Ishikawa (cell line): ENCODE measurements around the gene DDX28.

ENCODE experiments used
- CEBPB ChIP-seq: IDR thresholded peaks from 2 replicates; pipeline ENCODE4 v1.6.1; 2012
- CREB1 ChIP-seq: IDR thresholded peaks from 2 replicates; pipeline ENCODE4 v1.6.1; 2012; ENCODE audit warnings: low read depth
- EGR1 ChIP-seq: IDR thresholded peaks from 2 replicates; pipeline ENCODE4 v1.6.1; 2012
- EP300 ChIP-seq: IDR thresholded peaks from 2 replicates; pipeline ENCODE4 v1.6.1; 2012; ENCODE audit warnings: borderline replicate concordance
- FOXM1 ChIP-seq: IDR thresholded peaks from 2 replicates; pipeline ENCODE4 v1.6.1; 2012; ENCODE audit warnings: low read depth, borderline replicate concordance
- NFIC ChIP-seq: IDR thresholded peaks from 2 replicates; pipeline ENCODE4 v1.6.1; 2012
- RAD21 ChIP-seq: IDR thresholded peaks from 2 replicates; pipeline ENCODE4 v1.6.1; 2012; ENCODE audit warnings: low read depth
- REST ChIP-seq: IDR thresholded peaks from 2 replicates; pipeline ENCODE4 v1.6.1; 2012; ENCODE audit warnings: low read depth, mild to moderate bottlenecking
- TAF1 ChIP-seq: IDR thresholded peaks from 2 replicates; pipeline ENCODE4 v1.6.1; 2012; ENCODE audit warnings: low read depth, mild to moderate bottlenecking
- TCF12 ChIP-seq: IDR thresholded peaks from 2 replicates; pipeline ENCODE4 v1.6.1; 2012; ENCODE audit warnings: low read depth
- TEAD4 ChIP-seq: IDR thresholded peaks from 2 replicates; pipeline ENCODE4 v1.6.1; 2012
- USF1 ChIP-seq: IDR thresholded peaks from 2 replicates; pipeline ENCODE4 v1.6.1; 2012
- YY1 ChIP-seq: IDR thresholded peaks from 2 replicates; pipeline ENCODE4 v1.6.1; 2012; ENCODE audit warnings: low read depth
- ZBTB7A ChIP-seq: IDR thresholded peaks from 2 replicates; pipeline ENCODE4 v1.6.1; 2012; ENCODE audit warnings: low read depth
- TF ChIP-seq, protein P1 (sequence below): IDR thresholded peaks from 2 replicates; pipeline ENCODE4 v1.6.1; 2012

The DDX28 gene

GRCh38 chr16:68070249-68070730 is 47.3 kb upstream of the DDX28 start:
- TF ChIP-seq NFIC (no peak), TCF12 (no peak), RAD21 (no peak), TAF1 (no peak), REST (no peak), EP300 (no peak), FOXM1 (no peak), CREB1 (no peak), YY1 (no peak), CEBPB (no peak), EGR1 (no peak), TEAD4 (no peak), USF1 (no peak), ZBTB7A (no peak)
- TF ChIP-seq, protein P1, sequence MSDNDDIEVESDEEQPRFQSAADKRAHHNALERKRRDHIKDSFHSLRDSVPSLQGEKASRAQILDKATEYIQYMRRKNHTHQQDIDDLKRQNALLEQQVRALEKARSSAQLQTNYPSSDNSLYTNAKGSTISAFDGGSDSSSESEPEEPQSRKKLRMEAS: no peak

- TF ChIP-seq CREB1 (no peak), FOXM1 (no peak), CEBPB (no peak), TCF12 (no peak), TEAD4 (no peak)
Measured at GRCh38 chr16:68069511-68070248, 46.6 kb upstream of the DDX28 start.

DNA sequence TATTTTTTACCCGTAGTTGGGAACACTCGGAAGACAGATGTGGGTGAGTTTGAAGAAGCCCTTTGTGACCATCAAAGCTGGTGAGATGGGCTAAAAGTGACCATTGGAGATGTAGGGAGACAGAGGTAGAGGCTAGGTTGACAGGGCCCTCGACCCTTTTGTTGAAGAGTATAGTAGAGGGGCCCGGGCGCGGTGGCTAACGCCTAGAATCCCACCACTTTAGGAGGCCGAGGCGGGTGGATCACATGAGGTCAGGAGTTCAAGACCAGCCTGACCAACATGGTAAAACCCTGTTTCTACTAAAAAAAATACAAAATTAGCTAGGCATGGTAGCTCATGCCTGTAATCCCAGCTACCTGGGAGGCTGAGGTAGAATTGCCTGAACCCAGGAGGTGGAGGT is 45.9 kb upstream of the DDX28 start:
- no peak for TF ChIP-seq NFIC
- no peak for TF ChIP-seq YY1
- no peak for TF ChIP-seq EGR1
- TF ChIP-seq, protein P1: no peak
- no peak for TF ChIP-seq RAD21
- TF ChIP-seq CEBPB: no peak
- no peak for TF ChIP-seq ZBTB7A
- TF ChIP-seq TCF12: no peak
- TF ChIP-seq TEAD4: no peak
- no peak for TF ChIP-seq EP300
- TF ChIP-seq REST: no peak
- no peak for TF ChIP-seq TAF1
- no peak for TF ChIP-seq FOXM1
- TF ChIP-seq CREB1: no peak
- TF ChIP-seq USF1: no peak

GRCh38 chr16:68066763-68067162 is 43.7 kb upstream of the DDX28 start:
- no peak for TF ChIP-seq CEBPB
- no peak for TF ChIP-seq USF1
- TF ChIP-seq NFIC: no peak
- TF ChIP-seq REST: no peak
- no peak for TF ChIP-seq YY1
- no peak for TF ChIP-seq EP300
- no peak for TF ChIP-seq EGR1
- TF ChIP-seq FOXM1: no peak
- TF ChIP-seq, protein P1: no peak
- TF ChIP-seq ZBTB7A: no peak
- no peak for TF ChIP-seq TEAD4
- no peak for TF ChIP-seq CREB1
- TF ChIP-seq TCF12: no peak
